DOHH2 (cell line): ENCODE results near the gene TAF1D.

Experiments
- CTCF ChIP-seq: fragments of 200-600 bp; sonication (generic); IDR thresholded peaks from one replicate; pipeline ENCODE4 v1.5.1; 2014; ENCODE audit warnings: antibody characterized with exemption, mild to moderate bottlenecking, low read depth, low read length; ENCODE audit not compliant: poor library complexity, severe bottlenecking
- EZH2phosphoT487 ChIP-seq: fragments of 200-600 bp; sonication (generic); IDR thresholded peaks from 2 replicates; pipeline ENCODE4 v1.6.1; 2017; ENCODE audit warnings: borderline replicate concordance, mild to moderate bottlenecking, antibody characterized with exemption, low read length, moderate library complexity, mixed read lengths

- TF ChIP-seq CTCF (no peak), EZH2phosphoT487 (no peak)
Measured at GRCh38 chr11:93743291-93743690, 2.0 kb upstream of the TAF1D start.
